H1 (cell line): ENCODE measurements around the gene TBX2.

Experiments
- CEBPB ChIP-seq: IDR thresholded peaks from 2 replicates; pipeline ENCODE4 v1.6.1; 2012; ENCODE audit warnings: low read depth, low read length
- YY1 ChIP-seq: IDR thresholded peaks from 2 replicates; pipeline ENCODE4 v1.6.1; 2011; ENCODE audit warnings: low read depth, mild to moderate bottlenecking, low read length

- no peak for TF ChIP-seq YY1
- TF ChIP-seq CEBPB = no peak
Measured at GRCh38 chr17:61400066-61400716, 548 bp downstream of the TBX2 start.
